K562 (cell line): ENCODE data around the gene AAR2. TPM values are rescaled to one million over a fixed set of nuclear protein-coding genes. Genes with fewer than 3 reads are reported as not detected.

Source experiments
- ATAC-seq: fragments of 200-7000 bp; cut with Tn5 transposase; 3 replicates; pipeline ENCODE4 v1.9.1; 2020; ENCODE audit warnings: moderate library complexity
- BruUV-seq: library from RNA; stranded (reverse); fragments of 400-500 nt; replicated peaks from 2 replicates; lab custom pipeline; 2021; lab: Mats Ljungman, UMichigan
- CTCF ChIA-PET: fragments of 300-600 bp; formaldehyde crosslinking; extraction: SDS; loops from one replicate; lab custom pipeline; 2021; ENCODE audit warnings: low intra/inter-chr PET ratio; lab: Yijun Ruan, JAX
- POLR2A ChIA-PET: fragments of 300-600, 350-650 bp; sonication (Branson Sonifier 250); formaldehyde crosslinking; extraction: SDS; loops from one replicate; lab custom pipeline; 2021; ENCODE audit warnings: antibody characterized with exemption, inconsistent platforms; lab: Yijun Ruan, JAX
- DNase-seq, 4 experiments: peaks; one replicate each; pipeline versions ENCODE4 v3.0.0 to v3.0.0-alpha.2; 2011 to 2018; ENCODE audit warnings: low spot score in 3 of 4, mixed read lengths in 3 of 4; ENCODE audit errors: extremely low read depth in 1 of 4
- FAIRE-seq: peaks from 2 replicates; lab custom pipeline; 2011; peaks lifted over from hg19 to GRCh38; lab: Jason Lieb, UNC
- H2AFZ ChIP-seq: 2 replicates; pipeline ENCODE4 v1.6.0; 2011; ENCODE audit warnings: low read depth, low read length, control low read depth, inconsistent platforms
- H3K27ac ChIP-seq: fragments of 200-600 bp; 3 replicates; pipeline ENCODE4 v1.8.0; 2011; ENCODE audit warnings: low read depth, mild to moderate bottlenecking, control low read depth, inconsistent platforms, low read length, moderate library complexity, mixed read lengths; ENCODE audit errors: extremely low read depth
- H3K27me3 ChIP-seq, 2 experiments: fragments of 300-600 bp in 1 of 2; 2 replicates in 1 of 2; 3 replicates in 1 of 2; pipeline versions ENCODE4 v1.6.0 to v1.8.0; 2011; ENCODE audit warnings: inconsistent platforms in 2 of 2, low read length in 2 of 2, mild to moderate bottlenecking in 1 of 2, mixed read lengths in 1 of 2, moderate library complexity in 1 of 2; ENCODE audit not compliant: control insufficient read depth in 2 of 2, insufficient read depth in 2 of 2
- H3K36me3 ChIP-seq: fragments of 300-600 bp; 3 replicates; pipeline ENCODE4 v1.8.0; 2011; ENCODE audit warnings: mild to moderate bottlenecking, low read length, inconsistent platforms; ENCODE audit not compliant: control insufficient read depth, insufficient read depth
- H3K4me1 ChIP-seq, 2 experiments: fragments of 200-600 bp in 1 of 2; replicated peaks in 1 of 2; 2 replicates in 1 of 2; 3 replicates in 1 of 2; pipeline versions ENCODE4 v1.5.1 to v1.8.0; 2011; ENCODE audit warnings: inconsistent platforms in 2 of 2, low read length in 2 of 2, mild to moderate bottlenecking in 1 of 2, mixed read lengths in 1 of 2, moderate library complexity in 1 of 2; ENCODE audit not compliant: control insufficient read depth in 2 of 2, insufficient read depth in 2 of 2
- H3K4me2 ChIP-seq: 2 replicates; pipeline ENCODE4 v1.6.1; 2011; ENCODE audit warnings: low read length, control low read depth, inconsistent platforms, mixed read lengths; ENCODE audit not compliant: insufficient read depth
- H3K4me3 ChIP-seq: fragments of 200-600 bp; sonication (generic), shearing (Covaris generic); 2 replicates; pipeline ENCODE4 v1.5.1; 2016; ENCODE audit warnings: control low read depth, inconsistent platforms
- H3K79me2 ChIP-seq: fragments of 200-600 bp; 3 replicates; pipeline ENCODE4 v1.8.0; 2011; ENCODE audit warnings: low read length, inconsistent platforms; ENCODE audit not compliant: control insufficient read depth, insufficient read depth
- H3K9ac ChIP-seq, 2 experiments: 2 replicates each; pipeline versions ENCODE4 v1.6.0 to v1.6.1; 2011; ENCODE audit warnings: low read depth in 2 of 2, low read length in 2 of 2, control low read depth in 1 of 2, inconsistent platforms in 1 of 2, mild to moderate bottlenecking in 1 of 2, mixed read lengths in 1 of 2; ENCODE audit not compliant: insufficient read depth in 1 of 2
- H3K9me1 ChIP-seq: one replicate; pipeline ENCODE4 v1.6.0; 2011; ENCODE audit warnings: inconsistent platforms, mild to moderate bottlenecking, low read length, moderate library complexity; ENCODE audit not compliant: control insufficient read depth, insufficient read depth
- H3K9me3 ChIP-seq: replicated peaks from 2 replicates; pipeline ENCODE4 v1.5.1; 2011; ENCODE audit warnings: low read depth, low read length, inconsistent platforms; ENCODE audit not compliant: control insufficient read depth, insufficient read depth
- H4K20me1 ChIP-seq: replicated peaks from 2 replicates; pipeline ENCODE4 v1.6.1; 2011; ENCODE audit warnings: low read length, inconsistent platforms, mixed read lengths; ENCODE audit not compliant: control insufficient read depth, insufficient read depth
- DNMT1 ChIP-seq: fragments of 450-650 bp; IDR thresholded peaks from 2 replicates; pipeline ENCODE4 v1.6.1; 2016; ENCODE audit warnings: antibody characterized with exemption, mild to moderate bottlenecking
- HMGXB4 ChIP-seq: sonication (generic); formaldehyde crosslinking; IDR thresholded peaks from 2 replicates; pipeline ENCODE4 v1.8.1; 2023; ENCODE audit warnings: mild to moderate bottlenecking, missing genetic modification reagents
- HNRNPH1 ChIP-seq: fragments of 200-400 bp; formaldehyde crosslinking; optimal IDR thresholded peaks from 2 replicates; pipeline ENCODE3; 2017; ENCODE audit warnings: low read depth, mild to moderate bottlenecking, low read length, moderate library complexity
- IFI16 ChIP-seq: fragments of 250-450 bp; sonication (Bioruptor Pico); IDR thresholded peaks from 2 replicates; pipeline ENCODE4 v2.1.2; 2022; ENCODE audit warnings: mild to moderate bottlenecking, inconsistent platforms
- MEIS2 ChIP-seq: fragments of 450-650 bp; IDR thresholded peaks from 2 replicates; pipeline ENCODE4 v1.6.1; 2014; ENCODE audit warnings: mild to moderate bottlenecking; ENCODE audit not compliant: partially characterized antibody
- PHF8 ChIP-seq: fragments of 200-600 bp; sonication (generic); IDR thresholded peaks from 2 replicates; pipeline ENCODE4 v1.6.1; 2012; ENCODE audit warnings: mixed run types, mild to moderate bottlenecking, inconsistent platforms, low read length, moderate library complexity, borderline replicate concordance
- POLR2G ChIP-seq: fragments of 200-400 bp; formaldehyde crosslinking; IDR thresholded peaks from 2 replicates; pipeline ENCODE4 v1.6.1; 2017; ENCODE audit warnings: low read depth, mild to moderate bottlenecking, antibody characterized with exemption, low read length, moderate library complexity
- RAD21 ChIP-seq, 2 experiments: fragments of 250-450 bp in 1 of 2; fragments of 450-650 bp in 1 of 2; sonication (Bioruptor Pico) in 1 of 2; formaldehyde crosslinking in 1 of 2; IDR thresholded peaks in 1 of 2; conservative IDR thresholded peaks in 1 of 2; 2 replicates each; pipeline versions ENCODE4 v1.4.0 to v1.8.0; 2020 to 2022; ENCODE audit warnings: mild to moderate bottlenecking in 2 of 2, moderate library complexity in 1 of 2
- SMAD4 ChIP-seq: fragments of 250-450 bp; sonication (Bioruptor Pico); conservative IDR thresholded peaks from 2 replicates; pipeline ENCODE4 v1.8.0; 2021; ENCODE audit warnings: inconsistent platforms, mild to moderate bottlenecking, moderate library complexity
- SRSF3 ChIP-seq: fragments of 200-400 bp; formaldehyde crosslinking; IDR thresholded peaks from 2 replicates; pipeline ENCODE4 v1.6.1; 2016; ENCODE audit warnings: mild to moderate bottlenecking, low read length, moderate library complexity; ENCODE audit not compliant: insufficient read depth
- TCF7 ChIP-seq: sonication (generic); IDR thresholded peaks from 2 replicates; pipeline ENCODE4 v1.6.1; 2016; ENCODE audit warnings: antibody characterized with exemption, borderline replicate concordance
- ZBTB34 ChIP-seq: fragments of 250-450 bp; sonication (Bioruptor Pico); IDR thresholded peaks from 2 replicates; pipeline ENCODE4 v1.8.0; 2021; ENCODE audit warnings: mild to moderate bottlenecking, moderate library complexity
- ZFX ChIP-seq: sonication (generic); formaldehyde crosslinking; IDR thresholded peaks from 2 replicates; pipeline ENCODE4 v1.8.0; 2022; ENCODE audit warnings: mild to moderate bottlenecking, missing genetic modification reagents, moderate library complexity
- ZHX1 ChIP-seq: fragments of 150-350 bp; conservative IDR thresholded peaks from 2 replicates; pipeline ENCODE4 v1.6.1; 2014; ENCODE audit warnings: low read length
- ZNF277 ChIP-seq: fragments of 250-450 bp; sonication (Bioruptor Pico); IDR thresholded peaks from 2 replicates; pipeline ENCODE4 v1.8.0; 2022; ENCODE audit warnings: inconsistent platforms, mild to moderate bottlenecking, moderate library complexity, borderline replicate concordance
- ZNF766 ChIP-seq: fragments of 200-800 bp; sonication (Bioruptor generic); conservative IDR thresholded peaks from 2 replicates; pipeline ENCODE4 v1.6.1; 2016; ENCODE audit warnings: missing genetic modification characterization, missing compliant biosample characterization
- WGBS: fragments of 100-300 bp; shearing (Covaris generic); methylation state at CpG from one replicate; pipeline ENCODE4 v1.1.6; 2016; ENCODE audit warnings: low coverage, mixed read lengths; ENCODE audit not compliant: insufficient coverage; ENCODE audit errors: missing lambda C conversion rate; 5-methylcytosine and 5-hydroxymethylcytosine counted together
- in situ Hi-C: fragments of 300-500 bp; cut with MboI; formaldehyde crosslinking; loops from 4 replicates; pipeline ENCODE4 v1.15.0; 2018; ENCODE audit warnings: inconsistent platforms, mixed read lengths
- intact Hi-C: fragments of 100-400 bp; cut with micrococcal nuclease; formaldehyde crosslinking; loops from 2 replicates; pipeline ENCODE4 v1.14.2; 2022
- polyA plus RNA-seq, 8 experiments: library from polyadenylated mRNA; depleted of rRNA in 4 of 8; stranded (reverse) in 5 of 8; unstranded in 3 of 8; fragments of >200 nt; fragmentation: Nextera tagmentation in 2 of 8; fragmentation: Illumina TruSeq in 1 of 8; extraction: Ambion mirVana in 2 of 8; extraction: Trizol in 1 of 8; gene quantifications; 2 replicates each; pipeline versions ENCODE4 v1.2.1 to v1.2.3, GENCODE V29; 2011 to 2014; ENCODE audit warnings: inconsistent platforms in 1 of 8, missing spikeins in 1 of 8
- total RNA-seq, 7 experiments: library from RNA; depleted of rRNA in 6 of 7; stranded (reverse); fragments of >200 nt in 6 of 7; fragmentation: Illumina TruSeq in 2 of 7; extraction: Trizol in 2 of 7; gene quantifications; 2 replicates each; pipeline versions ENCODE4 v1.2.1 to v1.2.3, GENCODE V29; 2011 to 2021; ENCODE audit warnings: low replicate concordance in 1 of 7

Gene AAR2
- total and polyA plus RNA-seq, 9 of the 15 experiments (the other 6 are each of a cell fraction or from before 2014, with no cell fraction given), result 6.5 to 36.2 (median 24.7) TPM

- no peak overlapping the region for H2AFZ ChIP-seq
- no peak overlapping the region for H3K4me3 ChIP-seq
- H3K9me3 ChIP-seq, result no peaks in the 10 kb centered on the region
- ATAC-seq (no peak), FAIRE-seq (no peak), DNase-seq (no peak)
- WGBS, result 13% methylated on average over 10 of the region's 10 CpGs
- BruUV-seq, result no TSS peak
- H3K9ac ChIP-seq, result no peak overlapping the region
- H3K4me1 ChIP-seq, result no peaks in the 10 kb centered on the region
- CTCF ChIA-PET, result no interaction called here
- peaks cover 5% of the 10 kb centered on the region for H4K20me1 ChIP-seq
- H3K27ac ChIP-seq, result no peak overlapping the region
- POLR2A ChIA-PET, result interaction anchor here (0.5 kb wide), 1 partner anchor 35 kb away, joined by 3 read pairs; no protein-coding TSS in a partner anchor
- H3K4me2 ChIP-seq, result no peak overlapping the region
- no peaks in the 10 kb centered on the region for H3K79me2 ChIP-seq
- in situ Hi-C loops (loop anchor here (25.0 kb wide), 1 partner anchor 229 kb away; no protein-coding TSS in a partner anchor), intact Hi-C loops (no loop called here)
- H3K9me1 ChIP-seq, result no peaks in the 10 kb centered on the region
- peaks cover 58 to 77% of the 10 kb centered on the region in 2 experiments for H3K27me3 ChIP-seq
- H3K36me3 ChIP-seq, result no peaks in the 10 kb centered on the region
- no peak for TF ChIP-seq TCF7
- no peak for TF ChIP-seq PHF8
- TF ChIP-seq SMAD4, result no peak
- TF ChIP-seq MEIS2, result no peak
- TF ChIP-seq ZNF766, result no peak
- TF ChIP-seq IFI16 (CRISPR knock-in tag), result no peak
- no peak for TF ChIP-seq SRSF3
- no peak for TF ChIP-seq POLR2G
- TF ChIP-seq RAD21 (CRISPR knock-in tag; conservative IDR thresholded peaks at IDR 0.05 in 1 of 2, IDR thresholded peaks at IDR 0.05 in 1 of 2), result no peak
- no peak for TF ChIP-seq DNMT1
- TF ChIP-seq ZFX, result no peak
- no peak for TF ChIP-seq ZHX1
- TF ChIP-seq HMGXB4 (CRISPR knock-in tag), result no peak
- no peak for TF ChIP-seq ZBTB34 (CRISPR knock-in tag)
- TF ChIP-seq ZNF277 (CRISPR knock-in tag), result no peak
- TF ChIP-seq HNRNPH1, result no peak
These were observed 28.0 kb upstream of the AAR2 start for GRCh38 chr20:36208257-36208656.
